C1 segment of cervical spinal cord (tissue), 14 donors: ENCODE measurements around the gene SPAG16.
A peak's percentile ranks its signal among the peaks of the same experiment; 100 is the strongest.
"Not testable (repeated sequence)": the region's sequence is repeated elsewhere in the genome, so short reads cannot be mapped to it uniquely, and the experiment has no call there.

Experiments
- DNase-seq, 14 donors: peaks; one replicate each; lab custom pipeline; 2025; lab: John Stamatoyannopoulos, UW

SPAG16 gene

GRCh38 chr2:213998976-213999375, 714.7 kb downstream of the SPAG16 start:
- not testable (repeated sequence) for DNase-seq

- no peak for DNase-seq
These were observed 720.2 kb downstream of the SPAG16 start for GRCh38 chr2:214004463-214004862.

- DNase-seq = no peak
These were observed 721.1 kb downstream of the SPAG16 start for GRCh38 chr2:214005337-214005736.

GRCh38 chr2:214006601-214007000, 722.3 kb downstream of the SPAG16 start:
- DNase-seq = no peak

- DNase-seq = no peak
These were observed 727.4 kb downstream of the SPAG16 start for GRCh38 chr2:214011676-214012075.

GRCh38 chr2:214014551-214015220, 730.4 kb downstream of the SPAG16 start:
- DNase-seq = no peak

GRCh38 chr2:214019229-214019972, 735.1 kb downstream of the SPAG16 start:
- DNase-seq = peak in 1 of 14 donors; percentile 25

- DNase-seq = no peak
These were observed 735.7 kb downstream of the SPAG16 start for GRCh38 chr2:214019973-214020345.

- DNase-seq = no peak
These were observed 744.9 kb downstream of the SPAG16 start for GRCh38 chr2:214029190-214029589.

GRCh38 chr2:214031566-214031965, 747.3 kb downstream of the SPAG16 start:
- no peak for DNase-seq

GRCh38 chr2:214034417-214034816, 750.2 kb downstream of the SPAG16 start:
- DNase-seq = no peak

- no peak for DNase-seq
These were observed 751.0 kb downstream of the SPAG16 start for GRCh38 chr2:214035091-214035852.

- no peak for DNase-seq
These were observed 751.7 kb downstream of the SPAG16 start for GRCh38 chr2:214035921-214036320.

GRCh38 chr2:214038186-214038585, 753.9 kb downstream of the SPAG16 start:
- DNase-seq = no peak

GRCh38 chr2:214050731-214051130, 766.5 kb downstream of the SPAG16 start:
- DNase-seq = no peak

GRCh38 chr2:214051585-214051984, 767.3 kb downstream of the SPAG16 start:
- no peak for DNase-seq

- DNase-seq = no peak
These were observed 768.0 kb downstream of the SPAG16 start for GRCh38 chr2:214052235-214052634.

- DNase-seq = no peak
These were observed 773.7 kb downstream of the SPAG16 start for GRCh38 chr2:214057986-214058385.

GRCh38 chr2:214062279-214062678, 778.0 kb downstream of the SPAG16 start:
- DNase-seq = not testable (repeated sequence)

GRCh38 chr2:214064471-214064870, 780.2 kb downstream of the SPAG16 start:
- DNase-seq = no peak

GRCh38 chr2:214066862-214067261, 782.6 kb downstream of the SPAG16 start:
- no peak for DNase-seq

- DNase-seq = peak in 2 of 14 donors; percentile 5 to 37
These were observed 785.0 kb downstream of the SPAG16 start for GRCh38 chr2:214069254-214069653.
